GM19467 (cell line): ENCODE results near the gene ADAMTS2.
"Not testable (repeated sequence)": the region's sequence is repeated elsewhere in the genome, so short reads cannot be mapped to it uniquely, and the experiment has no call there.

ENCODE experiments used
- ATAC-seq: cut with Tn5 transposase; IDR thresholded peaks from one replicate; pipeline ENCODE4 v1.9.1; 2021; ENCODE audit warnings: mild to moderate bottlenecking, moderate library complexity; ENCODE audit not compliant: unreplicated experiment

Gene ADAMTS2

DNA sequence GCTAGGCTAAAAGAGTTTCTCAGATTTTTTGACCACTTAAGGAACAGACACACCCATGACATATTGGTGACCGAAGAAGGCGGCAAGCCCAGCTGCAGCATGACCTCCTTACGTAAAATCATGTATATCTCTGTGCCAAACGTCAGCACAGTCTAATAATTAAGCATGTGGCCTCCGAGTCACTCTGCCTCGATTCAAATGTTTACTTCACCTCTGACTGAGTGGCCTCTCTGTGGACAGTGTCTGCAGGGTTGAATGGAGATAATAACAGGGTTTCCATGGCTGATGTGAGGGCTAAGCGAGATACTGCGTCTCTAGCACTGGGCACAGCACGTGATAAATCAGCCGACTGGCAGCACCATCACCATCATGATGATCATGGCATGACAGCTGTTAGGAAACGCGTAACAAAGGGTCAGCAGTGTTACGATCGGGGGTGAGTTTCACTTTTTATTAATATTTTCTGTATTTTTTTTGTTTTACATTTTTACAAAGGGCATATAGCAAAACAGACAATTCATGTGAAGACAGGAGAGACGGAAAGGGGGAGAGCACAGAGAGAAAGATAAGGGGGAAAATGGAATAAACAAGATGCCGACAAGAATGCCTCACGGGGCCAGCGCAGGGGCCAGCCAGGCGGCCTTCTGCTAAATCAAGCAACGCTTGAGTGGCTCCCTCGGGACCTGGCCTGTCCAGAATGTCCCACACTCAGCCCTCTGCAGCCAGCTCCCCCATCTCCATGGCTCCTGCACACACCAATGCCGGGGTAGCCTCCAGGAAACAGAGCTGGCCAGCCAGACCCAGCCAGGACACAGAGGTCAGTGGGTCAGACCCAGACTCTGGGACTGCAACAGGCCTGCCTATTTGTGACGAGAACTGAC is 60.3 kb downstream of the ADAMTS2 start:
- ATAC-seq, result no peak

DNA sequence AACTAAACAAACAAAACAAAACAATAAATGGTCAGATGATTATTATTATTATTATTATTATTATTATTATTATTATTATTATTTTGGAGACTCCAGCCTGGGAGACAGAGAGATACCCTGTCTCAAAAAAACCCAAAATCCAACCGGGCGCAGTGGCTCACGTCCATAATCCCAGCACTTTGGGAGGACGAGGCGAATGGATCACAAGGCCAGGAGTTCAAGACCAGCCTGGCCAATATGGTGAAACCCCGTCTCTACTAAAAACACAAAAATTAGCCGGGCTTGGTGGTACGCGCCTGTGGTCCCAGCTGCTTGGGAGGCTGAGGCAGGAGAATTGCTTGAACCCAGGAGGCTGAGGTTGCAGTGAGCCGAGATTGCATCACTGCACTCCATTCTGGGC is 61.4 kb downstream of the ADAMTS2 start:
- ATAC-seq, result not testable (repeated sequence)

DNA sequence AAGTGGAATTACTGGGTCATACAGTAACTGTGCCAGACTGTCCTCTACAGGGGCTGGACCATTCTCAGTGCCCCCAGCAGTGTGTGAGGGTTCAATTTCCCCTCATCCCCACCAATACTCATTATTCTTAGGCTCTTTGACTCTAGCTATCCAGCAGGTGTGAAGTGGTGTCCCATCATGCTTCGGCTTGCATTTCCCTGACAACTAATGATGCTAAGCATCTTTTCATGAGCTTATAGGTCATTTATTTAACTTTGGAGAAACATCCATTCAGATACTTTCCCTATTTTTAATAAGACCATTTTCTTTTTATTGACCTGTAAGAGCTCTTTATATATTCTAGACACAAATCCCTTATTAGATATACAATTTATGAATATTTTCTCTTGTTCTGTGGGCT is 63.6 kb downstream of the ADAMTS2 start:
- no peak for ATAC-seq

DNA sequence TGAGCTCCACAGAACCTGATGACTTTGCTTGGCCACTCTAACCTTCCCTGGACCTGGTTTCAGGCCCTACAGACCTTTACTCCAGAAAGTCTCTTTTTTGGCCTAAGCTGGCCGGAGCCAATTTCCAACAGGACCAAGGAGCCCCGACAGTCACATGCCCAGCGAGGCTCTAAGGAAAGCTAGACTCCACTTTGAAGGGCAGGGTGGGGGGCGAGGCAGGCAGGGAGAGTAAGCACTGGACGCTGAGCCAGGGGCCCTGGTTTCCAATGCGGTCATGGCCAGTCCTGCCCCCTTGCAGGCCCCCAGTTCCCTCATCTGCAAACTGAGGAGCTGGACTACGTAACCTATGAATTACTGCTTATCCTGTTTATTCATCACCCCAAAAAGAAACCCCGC is 65.2 kb downstream of the ADAMTS2 start:
- no peak for ATAC-seq

DNA sequence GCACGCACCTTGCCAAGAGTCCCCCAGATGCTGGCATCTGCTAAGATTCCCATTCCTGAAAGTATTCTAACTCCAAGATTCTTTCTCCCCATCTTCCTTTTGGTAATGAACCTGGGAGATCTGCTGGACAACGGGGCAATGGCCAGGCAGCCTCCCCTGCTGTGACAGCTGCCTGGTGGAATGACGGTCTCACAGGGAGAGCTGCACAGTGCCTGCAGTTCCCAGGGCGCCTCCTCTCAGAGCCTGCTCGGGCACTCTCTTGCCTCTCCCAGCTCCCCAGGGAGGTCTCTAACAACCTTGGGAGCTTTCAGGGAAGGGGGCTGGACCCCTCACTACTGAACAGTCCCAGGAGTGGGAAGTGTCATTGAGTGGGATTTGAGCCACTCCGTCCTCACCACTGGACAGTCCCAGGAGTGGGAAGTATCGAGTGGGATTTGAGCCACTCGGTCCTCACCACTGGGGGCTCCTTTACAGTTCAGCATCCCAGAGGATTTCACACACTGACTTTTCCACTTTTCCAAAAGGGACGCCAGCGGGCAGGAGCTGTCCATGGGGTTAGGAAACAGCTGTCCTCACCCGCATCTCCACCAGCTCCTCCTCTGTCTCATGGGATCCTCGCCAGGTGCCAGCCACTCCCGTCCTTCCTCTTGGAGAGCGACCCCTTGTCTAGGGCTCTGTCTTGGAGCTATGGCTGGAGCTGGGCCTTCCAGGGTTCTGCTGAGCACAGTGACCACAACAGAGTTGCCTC is 65.7 kb downstream of the ADAMTS2 start:
- ATAC-seq, result no peak

DNA sequence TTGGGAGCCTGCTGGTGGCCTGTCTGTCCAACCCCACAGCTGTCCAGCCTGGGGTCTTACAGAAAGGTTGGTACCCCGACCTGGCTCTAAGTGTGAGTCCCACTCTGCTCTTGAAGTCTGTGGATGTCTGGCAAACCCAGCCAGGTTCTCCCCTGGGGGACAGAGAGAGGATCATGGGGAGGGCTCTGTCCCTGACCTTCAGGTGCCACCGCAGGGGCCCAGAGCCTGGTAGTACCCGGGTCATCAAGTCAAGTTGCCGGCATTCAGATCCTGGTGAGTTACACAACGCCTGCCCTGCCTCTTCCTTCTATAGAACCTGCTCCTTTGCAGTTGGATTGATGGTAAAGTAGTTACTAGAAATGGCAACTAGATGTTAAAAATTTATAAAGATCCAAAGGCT is 66.7 kb downstream of the ADAMTS2 start:
- no peak for ATAC-seq

DNA sequence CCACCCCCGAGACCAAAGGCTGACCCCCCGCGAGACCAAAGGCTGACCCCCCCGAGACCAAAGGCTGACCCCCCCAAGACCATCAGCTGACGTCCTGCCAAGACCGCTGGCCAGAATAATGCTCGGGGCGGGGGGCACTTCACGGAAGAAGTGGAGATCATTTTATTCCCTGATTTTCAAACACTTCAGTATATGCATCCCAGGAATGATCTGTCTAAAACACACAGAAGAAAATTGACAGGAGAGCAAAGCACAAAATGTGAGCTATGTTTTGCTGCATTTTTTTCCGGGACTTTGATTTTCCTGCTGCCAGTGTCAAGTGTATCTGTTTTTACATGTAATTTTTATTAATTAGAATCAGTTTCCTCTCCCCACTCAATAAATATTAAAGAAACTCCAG is 67.1 kb downstream of the ADAMTS2 start:
- ATAC-seq, result no peak

DNA sequence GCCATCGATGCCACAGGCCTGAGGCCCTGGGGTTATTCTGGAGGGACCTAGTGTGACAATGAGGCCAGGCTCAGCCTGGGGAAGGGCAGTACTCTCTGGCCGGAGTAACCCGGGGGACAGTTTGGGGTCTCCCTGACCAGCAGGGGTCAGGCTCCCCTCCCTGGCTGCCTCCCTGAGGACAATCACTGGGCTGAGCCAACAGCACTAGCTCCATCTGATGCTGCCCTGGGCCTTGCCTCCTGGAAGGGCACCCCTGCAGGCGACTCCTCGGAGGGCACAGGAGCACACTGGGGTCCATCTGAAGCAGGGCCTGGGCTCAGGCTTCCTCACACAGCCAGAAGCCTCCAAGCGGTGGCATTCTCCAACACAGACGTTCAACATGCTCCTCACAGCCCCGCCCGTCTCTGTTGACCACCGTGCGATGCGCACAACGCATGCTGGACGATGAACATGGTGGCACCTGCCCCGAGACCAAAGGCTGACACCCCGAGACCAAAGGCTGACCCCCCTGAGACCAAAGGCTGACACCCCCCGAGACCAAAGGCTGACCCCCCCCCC is 68.3 kb downstream of the ADAMTS2 start:
- ATAC-seq, result no peak

DNA sequence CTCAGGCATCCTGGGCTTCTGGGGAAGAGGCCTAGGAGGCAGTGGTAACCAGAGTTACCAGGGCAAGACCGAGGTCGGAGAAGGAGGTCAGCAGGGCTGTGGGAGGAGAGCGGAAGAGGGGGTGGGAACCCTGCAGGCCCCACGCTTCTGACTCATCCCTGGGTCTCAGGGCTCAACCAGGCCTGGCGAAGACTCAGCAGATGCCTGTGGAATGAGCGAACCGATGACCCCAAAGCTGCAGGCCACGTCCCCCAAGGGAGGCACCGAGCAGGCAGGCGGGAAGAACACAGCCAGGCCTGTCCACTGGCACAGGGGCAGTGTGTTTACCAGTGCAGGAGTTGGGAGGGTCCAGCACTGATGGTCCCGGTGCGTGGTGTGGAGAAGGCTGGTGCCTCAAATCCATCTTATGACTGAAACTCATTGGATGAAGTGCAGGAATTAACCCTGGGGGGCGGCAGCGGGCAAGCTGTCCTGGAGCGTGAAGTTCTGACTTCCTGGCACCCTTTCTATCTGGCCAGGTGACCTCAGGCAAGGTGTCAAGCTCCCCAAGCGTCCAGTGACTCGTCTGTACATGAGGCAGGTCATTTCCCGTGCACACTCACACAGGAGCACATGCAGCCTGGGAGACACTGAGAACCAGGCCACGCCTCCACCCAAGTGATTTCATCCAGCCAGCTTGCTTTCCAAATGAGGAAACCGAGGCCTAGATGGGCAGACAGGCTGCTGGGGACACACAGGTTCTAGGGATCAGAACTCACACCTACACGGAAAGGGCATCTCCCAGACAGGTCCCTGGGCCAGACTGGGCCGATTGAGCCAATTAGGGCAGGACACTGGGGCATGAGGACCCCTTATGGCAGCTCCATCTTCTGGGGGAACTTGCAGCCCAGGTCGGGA is 69.1 kb downstream of the ADAMTS2 start:
- no peak for ATAC-seq

DNA sequence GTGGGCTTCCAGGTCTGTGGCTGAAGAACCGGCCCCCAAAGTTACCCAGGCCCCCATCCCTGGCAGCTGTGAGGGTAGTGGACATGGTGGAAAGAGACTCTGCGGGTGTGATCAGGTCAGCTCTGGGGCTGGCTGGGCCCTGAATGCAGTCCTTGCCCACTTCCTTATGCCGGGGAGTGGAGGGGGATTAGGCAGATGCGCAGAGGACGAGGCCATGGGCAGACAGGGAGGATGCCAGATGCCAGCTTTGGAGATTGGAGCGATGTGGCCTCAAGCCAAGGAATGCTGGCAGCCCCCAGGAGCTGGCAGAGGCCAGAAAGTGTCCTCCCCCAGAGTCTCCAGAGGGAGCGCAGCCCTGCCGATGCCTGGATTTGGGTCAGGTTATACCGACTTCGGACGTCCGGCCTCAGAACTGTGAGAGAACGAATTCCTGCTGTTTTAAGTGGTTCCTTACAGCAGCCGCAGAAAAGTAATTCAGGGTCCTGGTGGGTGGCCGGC is 69.8 kb downstream of the ADAMTS2 start:
- ATAC-seq, result no peak

DNA sequence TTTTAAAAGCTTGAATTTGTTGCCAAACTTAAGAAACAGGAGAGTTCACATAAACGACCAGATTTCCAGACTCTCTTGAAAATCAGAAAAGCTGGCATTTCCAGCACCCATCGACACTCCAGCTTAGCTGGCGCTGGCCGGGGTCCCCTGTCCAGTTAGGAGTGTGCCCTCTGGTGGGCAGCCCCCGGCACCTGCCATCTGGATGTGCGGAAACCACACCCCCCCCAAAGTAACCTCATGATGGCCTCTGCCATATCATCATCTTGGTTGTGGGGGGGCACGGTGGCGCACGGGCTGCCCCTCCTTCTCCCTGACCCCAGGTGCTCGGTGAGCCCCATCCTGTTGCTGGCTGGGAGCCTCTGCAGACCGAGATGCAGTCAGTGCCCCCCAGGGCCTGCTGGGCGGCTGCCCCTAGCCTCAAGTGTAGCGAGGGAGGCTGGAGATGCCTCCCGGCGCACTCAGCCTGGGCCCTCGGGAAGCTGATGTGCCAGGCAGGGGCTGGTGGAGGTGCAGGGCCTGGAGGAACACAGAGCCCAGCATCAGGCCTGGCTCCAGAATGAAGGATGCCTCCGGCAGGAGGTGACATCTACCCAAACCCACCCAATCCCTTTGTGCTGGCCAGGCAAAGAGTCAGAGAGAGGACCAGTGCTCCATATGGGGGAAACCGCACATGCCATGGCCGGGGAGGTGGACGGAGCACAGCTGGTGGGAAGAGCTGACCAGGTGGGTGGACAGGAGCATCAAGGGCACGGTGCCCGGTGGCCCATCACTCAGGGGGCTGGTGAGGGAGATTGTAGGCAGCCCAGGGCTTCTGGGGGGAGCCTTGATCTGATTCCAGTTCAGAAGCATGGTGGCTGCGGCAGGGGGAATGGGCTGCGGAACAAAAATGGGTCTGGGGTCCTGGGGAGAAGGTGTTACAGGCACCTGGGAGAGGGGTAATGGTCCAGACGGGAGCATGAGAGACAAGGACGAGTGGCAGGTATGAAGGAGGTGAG is 70.6 kb downstream of the ADAMTS2 start:
- no peak for ATAC-seq

DNA sequence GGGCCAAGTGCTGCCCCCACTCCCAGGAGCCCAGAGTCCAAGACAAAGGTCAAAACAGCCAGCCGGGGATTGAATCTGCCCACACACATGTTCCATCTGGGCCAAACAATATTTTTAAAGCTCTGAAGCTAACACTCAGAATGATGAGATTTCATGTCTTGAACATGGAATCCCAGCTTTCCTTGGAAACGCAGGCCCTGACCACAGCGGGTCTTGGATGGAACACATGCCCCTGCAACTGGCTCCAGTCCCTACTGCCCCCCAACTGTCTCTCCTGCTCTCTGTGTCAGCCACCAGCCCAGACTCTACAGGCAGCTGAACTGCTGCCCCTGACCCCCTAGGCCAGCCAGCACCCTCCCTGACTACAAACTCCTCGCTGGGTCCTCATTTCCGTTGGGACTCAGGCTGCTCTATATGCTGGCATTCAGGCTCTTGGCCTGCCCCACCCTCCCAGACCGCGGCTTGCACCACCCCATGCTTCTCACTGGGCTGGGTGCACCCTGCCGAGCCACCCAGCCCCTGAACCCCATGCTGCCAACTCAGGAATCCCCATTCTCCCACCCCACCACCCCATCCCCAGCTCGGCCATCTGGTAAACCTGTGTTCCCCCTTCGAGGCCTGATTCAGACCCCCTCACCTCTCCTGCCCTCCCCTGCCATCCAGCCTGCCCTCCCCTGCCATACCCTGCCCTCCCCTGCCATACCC is 71.7 kb downstream of the ADAMTS2 start:
- ATAC-seq, result no peak

DNA sequence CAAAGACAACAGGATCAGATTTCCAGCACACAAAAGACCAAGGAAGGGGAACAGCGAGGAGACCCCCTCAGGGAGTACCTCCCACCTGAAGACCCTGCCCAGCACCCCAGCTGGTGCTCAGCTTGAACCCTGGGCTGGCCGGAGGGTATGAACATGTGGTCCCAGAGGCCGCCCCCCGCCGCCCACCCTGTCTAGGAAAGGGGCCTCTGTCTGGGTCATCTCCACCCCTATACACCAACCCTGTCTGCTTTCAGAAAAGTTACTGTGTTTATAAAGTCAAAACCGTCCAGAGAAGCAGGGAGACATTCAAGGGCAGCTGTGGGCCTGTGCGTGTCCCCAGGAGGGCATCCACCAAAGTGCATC is 72.2 kb downstream of the ADAMTS2 start:
- no peak for ATAC-seq

DNA sequence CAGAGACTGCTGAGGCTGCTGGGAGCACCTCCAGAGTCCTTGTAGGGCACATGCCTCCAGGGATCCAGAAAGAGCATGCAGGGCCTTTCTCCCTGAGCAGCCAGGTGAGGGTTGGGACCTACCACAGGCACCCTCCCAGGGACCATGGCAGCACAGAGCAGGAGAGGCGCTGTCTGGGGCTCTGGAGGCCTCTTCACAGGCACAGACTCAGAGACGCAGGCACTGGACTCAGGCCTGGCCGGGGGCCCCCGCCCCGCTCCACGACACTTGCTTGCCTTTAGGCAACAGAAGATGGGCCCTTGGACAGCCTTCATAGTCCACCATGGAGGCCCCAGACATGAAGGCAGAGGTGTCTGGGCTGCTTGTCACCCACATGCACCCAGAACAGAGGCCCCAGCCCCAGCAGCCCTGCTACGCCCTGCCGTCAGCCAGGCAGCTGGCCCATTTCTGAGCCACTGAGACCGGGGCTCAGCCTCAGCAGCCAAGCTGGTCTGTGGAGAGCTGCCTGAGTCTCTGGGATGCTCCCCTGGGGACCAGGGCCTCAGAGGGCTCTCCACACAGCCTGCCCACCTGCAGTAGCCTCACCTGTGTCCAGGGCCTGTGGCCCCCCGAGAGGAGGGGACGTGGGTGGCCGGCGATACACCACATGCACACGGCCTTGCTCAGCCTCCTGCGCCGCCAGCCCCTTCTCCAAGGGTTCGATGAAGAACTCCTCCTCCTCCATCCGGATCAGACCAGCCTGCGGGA is 72.8 kb downstream of the ADAMTS2 start:
- ATAC-seq, result no peak

DNA sequence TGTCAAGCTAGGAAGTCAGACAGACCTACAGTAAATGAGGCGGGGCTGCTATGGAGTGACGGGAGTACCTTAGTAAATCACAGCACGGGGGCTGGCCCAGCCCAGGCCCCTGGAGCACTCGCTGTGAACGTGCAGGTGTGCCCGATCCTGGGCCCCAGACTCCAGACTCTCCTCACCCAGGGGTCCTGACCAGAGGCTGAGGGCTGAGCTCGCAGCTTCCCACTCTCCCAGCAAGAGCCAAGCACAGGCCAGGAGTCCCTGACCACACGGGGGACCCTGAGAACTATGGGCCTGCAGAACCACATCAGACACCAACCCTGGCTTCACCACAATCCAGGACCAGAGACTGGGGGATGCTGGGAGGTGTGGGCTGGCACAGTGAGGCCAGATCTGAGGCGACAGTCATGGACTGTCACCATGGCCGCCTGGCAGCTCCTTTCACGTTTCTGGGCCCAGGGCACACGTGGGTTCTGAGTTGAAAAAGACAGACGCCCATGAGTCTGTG is 73.4 kb downstream of the ADAMTS2 start:
- ATAC-seq, result no peak

DNA sequence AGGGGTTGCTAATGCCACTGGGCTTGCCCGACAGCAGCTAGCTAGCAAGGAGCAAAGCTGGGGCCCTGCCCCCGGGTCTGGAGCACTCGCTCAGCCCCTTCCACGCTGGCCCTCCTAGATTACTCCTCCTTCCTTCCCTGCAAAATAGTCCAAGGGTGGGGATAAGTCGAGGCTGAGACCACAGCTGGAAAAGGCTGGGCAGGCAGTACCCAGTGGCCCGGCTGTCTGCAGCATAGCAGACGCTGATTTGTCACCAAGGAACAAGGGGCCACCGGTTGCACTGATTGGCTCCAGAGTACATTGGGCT is 73.9 kb downstream of the ADAMTS2 start:
- no peak for ATAC-seq

DNA sequence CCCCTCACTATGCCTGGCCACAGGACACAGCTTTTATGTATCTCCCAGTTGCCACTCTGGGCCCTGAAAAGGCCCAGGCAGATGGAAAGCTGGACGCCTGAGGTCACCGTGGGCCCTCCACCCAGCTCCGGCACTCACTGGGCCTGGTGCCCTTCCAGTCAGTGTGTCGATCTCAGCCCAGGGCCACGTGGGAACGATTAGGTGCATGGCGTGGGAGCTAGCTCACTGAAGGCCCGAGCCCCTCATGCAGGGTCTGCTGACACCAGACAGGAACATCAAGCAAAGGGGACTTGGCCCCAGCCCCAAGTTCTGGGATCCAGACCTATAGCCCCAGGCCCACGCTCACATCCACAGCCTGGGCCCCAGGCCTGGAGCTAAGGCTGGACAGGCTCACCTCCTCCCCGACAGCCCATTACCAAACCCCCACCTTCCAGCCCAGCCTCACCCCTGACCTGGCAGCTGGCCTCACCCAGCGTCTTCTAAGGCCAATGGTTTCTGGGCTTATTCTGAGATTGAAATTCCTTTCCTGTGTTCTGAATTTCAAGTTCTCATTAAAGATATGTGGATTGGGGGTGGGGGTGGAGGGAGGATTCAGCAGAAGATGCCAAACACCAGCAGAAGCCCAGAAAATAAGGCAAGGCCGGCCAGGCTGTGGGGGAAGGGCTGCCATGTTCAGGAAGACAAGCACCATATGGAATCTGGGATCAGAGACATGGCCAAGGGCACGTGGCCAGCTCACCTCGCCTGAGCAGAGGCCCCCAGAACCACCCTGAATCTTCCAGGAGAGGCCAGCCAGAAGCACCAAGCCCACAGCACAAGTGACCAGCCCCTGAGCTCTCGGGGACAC is 74.5 kb downstream of the ADAMTS2 start:
- no peak for ATAC-seq
